ENCODE data around the gene SLC7A14.

GRCh38 chr3:170410428-170411029 is 175.3 kb downstream of the SLC7A14 start:
- TF ChIP-seq EZH2 (IDR thresholded peaks at IDR 0.05) (no peak), POLR2AphosphoS5 (IDR thresholded peaks at IDR 0.05; ENCODE audit: borderline replicate concordance, low read depth, low read length) (no peak), FOXP2 (optimal IDR thresholded peaks at IDR 0.05; ENCODE audit: control extremely low read depth, extremely low read length, insufficient read depth) (no peak)
